KMS-11 (cell line): ENCODE measurements around the gene APEX2.

Experiments
- H2AFZ ChIP-seq: fragments of 200-600 bp; sonication (generic); 2 replicates; pipeline ENCODE4 v1.6.1; 2016; ENCODE audit warnings: antibody characterized with exemption, mixed run types, low read depth
- H3K27ac ChIP-seq: fragments of 200-600 bp; sonication (generic); 2 replicates; pipeline ENCODE4 v1.6.1; 2016; ENCODE audit warnings: mild to moderate bottlenecking, mixed run types
- H3K27me3 ChIP-seq: fragments of 200-600 bp; sonication (generic); 2 replicates; pipeline ENCODE4 v1.6.1; 2017; ENCODE audit warnings: mild to moderate bottlenecking, low read depth, mixed run types, moderate library complexity; ENCODE audit not compliant: insufficient read depth
- H3K36me3 ChIP-seq: fragments of 200-600 bp; sonication (generic); 2 replicates; pipeline ENCODE4 v1.6.1; 2017; ENCODE audit warnings: mild to moderate bottlenecking, mixed run types; ENCODE audit not compliant: insufficient read depth
- H3K4me1 ChIP-seq: fragments of 200-600 bp; sonication (generic); 2 replicates; pipeline ENCODE4 v1.6.1; 2016; ENCODE audit warnings: mild to moderate bottlenecking, low read depth, mixed run types; ENCODE audit not compliant: poor library complexity, severe bottlenecking
- H3K4me2 ChIP-seq: fragments of 200-600 bp; sonication (generic); 2 replicates; pipeline ENCODE4 v1.7.0; 2016; ENCODE audit warnings: mild to moderate bottlenecking, mixed run types
- H3K4me3 ChIP-seq: fragments of 200-600 bp; sonication (generic); IDR thresholded peaks from 2 replicates; pipeline ENCODE4 v1.6.1; 2017; ENCODE audit warnings: low read depth, low read length, mixed read lengths; ENCODE audit not compliant: insufficient read depth
- H3K79me2 ChIP-seq: fragments of 200-600 bp; sonication (generic); 2 replicates; pipeline ENCODE4 v1.6.1; 2016; ENCODE audit warnings: low read depth, mixed run types; ENCODE audit not compliant: insufficient read depth
- H3K9ac ChIP-seq: fragments of 200-600 bp; sonication (generic); 2 replicates; pipeline ENCODE4 v1.6.1; 2016; ENCODE audit warnings: mild to moderate bottlenecking, mixed run types
- H4K20me1 ChIP-seq: fragments of 200-600 bp; sonication (generic); 2 replicates; pipeline ENCODE4 v1.6.1; 2016; ENCODE audit warnings: mild to moderate bottlenecking, mixed run types; ENCODE audit not compliant: insufficient read depth
- CTCF ChIP-seq: fragments of 200-600 bp; sonication (generic); conservative IDR thresholded peaks from 2 replicates; pipeline ENCODE4 v1.6.1; 2017; ENCODE audit warnings: low read depth, mild to moderate bottlenecking, antibody characterized with exemption, low read length, moderate library complexity, mixed read lengths

The APEX2 gene

DNA sequence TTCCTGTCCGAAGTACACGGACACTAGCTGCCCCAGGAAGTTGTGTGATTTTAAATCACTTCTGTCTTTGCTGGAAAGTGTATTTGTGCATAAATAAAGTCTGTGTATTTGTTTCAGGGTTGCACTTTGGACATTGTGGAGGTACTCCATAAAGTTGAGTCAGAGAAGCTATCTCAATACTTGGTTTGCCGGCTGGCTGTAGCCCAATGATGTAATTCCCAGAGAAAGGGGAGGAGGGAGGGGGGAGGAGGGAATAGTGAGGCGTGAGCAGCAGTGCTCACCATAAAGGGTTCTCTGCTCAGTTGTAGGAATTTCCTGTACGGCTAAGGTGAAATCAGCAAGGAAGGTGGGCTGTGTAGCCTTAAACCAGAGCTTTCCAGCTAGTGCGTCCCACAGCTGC is 7.5 kb downstream of the APEX2 start:
- H2AFZ ChIP-seq: no peak overlapping the region

DNA sequence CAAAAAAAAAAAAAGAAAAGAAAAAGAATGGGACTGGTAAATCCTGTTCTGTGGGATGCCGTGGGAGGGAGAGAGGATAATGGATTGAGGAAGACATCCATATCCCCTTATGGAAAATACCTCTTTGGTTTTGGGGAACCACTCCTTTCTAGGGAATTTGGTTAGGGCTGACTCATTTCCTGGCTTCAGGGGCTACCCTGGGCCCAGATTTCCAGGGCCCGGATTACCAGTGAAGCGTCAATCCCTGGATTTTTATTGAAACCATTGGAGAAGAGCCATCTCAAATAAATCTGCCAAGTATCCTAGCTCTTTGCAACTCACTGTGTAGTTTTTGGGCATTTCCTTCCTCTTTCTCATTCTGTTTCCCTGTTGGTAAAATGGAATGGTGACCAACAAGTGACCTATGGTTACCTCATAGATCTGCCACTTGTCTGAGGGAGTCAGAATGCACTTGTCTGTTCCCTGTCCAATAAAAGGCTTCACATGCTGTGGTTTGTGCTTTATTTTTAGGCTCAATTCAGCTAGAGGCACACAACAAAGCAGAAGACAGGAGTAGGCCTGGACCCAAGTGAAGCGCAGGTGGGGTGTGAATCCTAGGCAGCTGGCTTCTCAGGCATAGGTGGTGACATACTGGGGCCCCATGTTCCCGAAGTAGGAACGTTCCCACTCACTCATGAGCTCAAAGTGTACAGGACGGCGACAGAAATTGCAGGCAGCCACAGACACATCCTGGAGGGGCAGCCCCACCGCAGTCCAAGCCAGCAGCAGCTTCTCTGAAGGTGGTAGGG is 8.6 kb downstream of the APEX2 start:
- no peaks in the 10 kb centered on the region for H3K4me1 ChIP-seq
- no peak overlapping the region for H3K4me2 ChIP-seq

More for the DNA sequence above, 7.5 kb downstream of the APEX2 start:
- H3K36me3 ChIP-seq: no peaks in the 10 kb centered on the region
- no peaks in the 10 kb centered on the region for H3K79me2 ChIP-seq
- no peak overlapping the region for H3K27ac ChIP-seq
- no peak overlapping the region for H3K4me3 ChIP-seq
- H3K9ac ChIP-seq: no peak overlapping the region
- no peaks in the 10 kb centered on the region for H3K4me1 ChIP-seq
- H3K27me3 ChIP-seq: no peaks in the 10 kb centered on the region
- H4K20me1 ChIP-seq: no peaks in the 10 kb centered on the region
- H3K4me2 ChIP-seq: no peak overlapping the region
- no peak for TF ChIP-seq CTCF

DNA sequence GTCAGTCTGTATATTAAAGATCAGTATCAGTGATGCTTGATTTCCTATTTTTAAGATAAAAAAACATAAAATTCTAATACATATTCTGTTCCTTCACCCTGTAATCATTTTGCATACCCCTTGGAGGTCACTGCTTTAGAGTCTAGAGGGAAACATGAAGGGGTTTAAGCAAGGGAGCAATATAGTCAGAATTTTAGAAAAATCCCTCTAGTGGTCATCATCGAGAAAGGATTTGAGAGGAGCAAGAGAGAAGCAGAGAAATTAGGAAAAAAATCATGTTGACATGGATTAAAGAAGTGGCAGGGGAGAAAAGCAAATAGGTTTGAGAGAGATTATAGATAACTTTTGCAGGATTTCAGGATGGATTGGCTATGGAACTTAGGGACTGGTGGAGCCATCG is 11.1 kb downstream of the APEX2 start:
- H3K4me1 ChIP-seq: no peaks in the 10 kb centered on the region
- no peak overlapping the region for H3K27ac ChIP-seq
- H4K20me1 ChIP-seq: no peaks in the 10 kb centered on the region
- no peaks in the 10 kb centered on the region for H3K27me3 ChIP-seq
- no peaks in the 10 kb centered on the region for H3K79me2 ChIP-seq
- H3K4me3 ChIP-seq: no peak overlapping the region
- no peak; the same call in none of the 2 replicates for TF ChIP-seq CTCF
- no peak overlapping the region for H3K4me2 ChIP-seq
- H2AFZ ChIP-seq: no peak overlapping the region
- H3K9ac ChIP-seq: no peak overlapping the region
- no peaks in the 10 kb centered on the region for H3K36me3 ChIP-seq

More for the DNA sequence above, 8.6 kb downstream of the APEX2 start:
- H3K9ac ChIP-seq: no peak overlapping the region
- H3K4me3 ChIP-seq: no peak overlapping the region
- no peaks in the 10 kb centered on the region for H4K20me1 ChIP-seq
- no peak overlapping the region for H2AFZ ChIP-seq
- H3K27me3 ChIP-seq: no peaks in the 10 kb centered on the region
- no peaks in the 10 kb centered on the region for H3K79me2 ChIP-seq
- H3K27ac ChIP-seq: no peak overlapping the region
- H3K36me3 ChIP-seq: no peaks in the 10 kb centered on the region
- no peak for TF ChIP-seq CTCF

DNA sequence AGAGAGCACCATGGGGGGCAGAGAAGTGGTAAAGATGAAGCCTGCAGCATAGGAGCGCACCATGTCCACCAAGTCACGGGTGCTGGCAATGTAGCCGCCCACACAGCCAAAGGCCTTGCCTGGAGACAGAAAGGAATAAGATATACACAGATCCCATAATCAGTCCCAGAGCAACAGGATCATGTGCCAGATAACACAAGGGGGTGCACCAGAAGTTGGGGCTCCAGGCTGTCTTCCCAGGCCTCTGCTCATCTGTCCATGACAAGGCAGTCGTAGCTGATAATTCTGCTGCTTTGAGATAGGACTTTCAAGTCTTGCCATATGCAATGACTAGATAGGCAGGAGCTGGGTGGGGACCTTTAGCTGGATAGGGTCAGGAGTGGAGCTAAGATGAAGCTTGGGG is 14.7 kb downstream of the APEX2 start:
- Histone ChIP-seq H3K27ac (no peak overlapping the region), H3K36me3 (no peaks in the 10 kb centered on the region), H3K4me3 (no peak overlapping the region), H3K79me2 (no peaks in the 10 kb centered on the region), H2AFZ (no peak overlapping the region), H3K4me2 (no peak overlapping the region), H3K4me1 (no peaks in the 10 kb centered on the region), H4K20me1 (no peaks in the 10 kb centered on the region), H3K27me3 (no peaks in the 10 kb centered on the region), H3K9ac (no peak overlapping the region)
- no peak for TF ChIP-seq CTCF
